GM19463 (cell line): ENCODE measurements around the gene MSH3.
"Not testable (repeated sequence)": the region's sequence is repeated elsewhere in the genome, so short reads cannot be mapped to it uniquely, and the experiment has no call there.

ENCODE experiments used
- ATAC-seq: cut with Tn5 transposase; IDR thresholded peaks from one replicate; pipeline ENCODE4 v1.9.1; 2021; ENCODE audit warnings: mild to moderate bottlenecking, moderate library complexity; ENCODE audit not compliant: unreplicated experiment

Gene MSH3

GRCh38 chr5:80789319-80790016, 135.0 kb downstream of the MSH3 start:
- ATAC-seq = not testable (repeated sequence)

DNA sequence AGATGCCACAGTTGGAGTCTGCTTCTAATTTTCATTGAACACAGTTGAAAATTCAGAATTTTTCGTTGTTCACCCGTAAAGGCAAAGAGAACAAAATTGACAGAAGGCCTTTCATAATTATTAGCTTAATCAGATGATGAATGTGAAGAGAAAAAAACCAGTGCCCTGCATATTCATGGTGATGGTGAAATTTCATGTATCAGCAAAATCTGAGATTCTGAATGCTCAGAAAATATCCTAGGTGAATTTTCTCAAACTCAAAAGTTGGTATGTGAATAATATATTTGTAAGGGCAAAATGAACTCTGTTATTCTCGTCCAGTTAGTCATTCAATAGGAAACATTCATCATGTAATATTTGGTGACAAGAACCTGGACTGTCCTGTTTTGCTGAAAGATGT, 136.2 kb downstream of the MSH3 start:
- no peak for ATAC-seq

DNA sequence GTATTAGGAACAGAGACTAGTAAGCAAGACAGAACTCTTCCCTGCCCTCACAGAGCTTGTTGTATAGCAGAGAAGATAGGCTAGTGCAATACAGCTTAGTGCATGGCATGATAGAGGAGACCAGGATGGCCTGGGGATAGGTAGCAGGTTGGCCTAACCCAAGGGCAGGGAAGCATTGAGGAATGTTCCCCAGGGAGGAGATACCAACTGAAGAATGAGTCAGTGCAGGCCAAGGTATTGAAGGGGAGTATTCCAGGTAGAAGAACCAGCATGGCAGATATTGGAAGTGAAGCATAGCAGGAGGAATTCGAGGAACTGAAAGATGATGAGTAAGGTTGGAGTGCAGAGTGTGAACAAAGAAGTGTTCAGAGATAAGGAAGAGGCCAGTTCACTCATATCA, 138.9 kb downstream of the MSH3 start:
- no peak for ATAC-seq

GRCh38 chr5:80796846-80797245, 142.4 kb downstream of the MSH3 start:
- no peak for ATAC-seq

- no peak for ATAC-seq
Observed at GRCh38 chr5:80797428-80798024, 143.1 kb downstream of the MSH3 start.

- no peak for ATAC-seq
Observed at GRCh38 chr5:80798166-80798565, 143.7 kb downstream of the MSH3 start.

GRCh38 chr5:80798633-80799032, 144.2 kb downstream of the MSH3 start:
- ATAC-seq = no peak

DNA sequence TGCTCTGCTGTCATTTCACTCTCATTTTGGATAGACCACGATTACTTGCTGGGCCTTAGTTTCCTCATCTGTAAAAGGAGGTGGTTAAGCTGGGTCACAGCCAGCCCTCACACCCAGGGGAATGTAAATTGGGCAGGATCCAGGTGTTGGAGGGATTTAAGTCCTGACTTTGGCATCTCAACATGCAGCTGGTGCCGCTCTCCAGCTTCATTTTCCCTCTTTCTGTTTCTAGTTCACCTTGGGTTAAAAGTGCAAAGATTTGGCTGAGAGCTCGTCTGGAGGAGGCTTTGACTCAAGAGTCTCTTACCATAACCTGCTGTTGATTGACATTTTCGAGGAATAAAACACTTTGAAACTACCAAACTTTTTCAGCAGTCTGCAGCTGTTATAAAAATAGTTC, 144.6 kb downstream of the MSH3 start:
- no peak for ATAC-seq

GRCh38 chr5:80799573-80799972, 145.1 kb downstream of the MSH3 start:
- no peak for ATAC-seq

GRCh38 chr5:80804332-80804731, 149.9 kb downstream of the MSH3 start:
- no peak for ATAC-seq

DNA sequence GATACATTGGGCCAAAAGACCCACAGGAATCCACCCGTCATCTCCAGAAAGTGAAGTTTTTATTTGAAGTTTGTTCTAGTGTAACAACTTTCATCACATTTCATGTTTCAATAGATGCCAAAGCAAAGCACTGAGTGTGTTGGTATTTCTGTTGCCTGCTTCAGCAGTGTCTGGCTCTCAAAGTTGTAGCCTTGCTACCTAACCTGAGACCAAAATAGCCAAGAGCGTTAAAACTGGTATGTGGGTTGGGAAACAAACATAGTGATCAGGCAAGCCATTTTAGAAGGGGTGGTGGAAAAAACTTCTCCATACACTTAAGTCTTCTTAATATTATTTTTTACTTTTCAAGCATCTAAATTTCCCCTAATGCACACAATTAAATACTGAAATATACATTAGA, 150.6 kb downstream of the MSH3 start:
- ATAC-seq = no peak

- no peak for ATAC-seq
Observed at GRCh38 chr5:80806929-80807328, 152.5 kb downstream of the MSH3 start.

DNA sequence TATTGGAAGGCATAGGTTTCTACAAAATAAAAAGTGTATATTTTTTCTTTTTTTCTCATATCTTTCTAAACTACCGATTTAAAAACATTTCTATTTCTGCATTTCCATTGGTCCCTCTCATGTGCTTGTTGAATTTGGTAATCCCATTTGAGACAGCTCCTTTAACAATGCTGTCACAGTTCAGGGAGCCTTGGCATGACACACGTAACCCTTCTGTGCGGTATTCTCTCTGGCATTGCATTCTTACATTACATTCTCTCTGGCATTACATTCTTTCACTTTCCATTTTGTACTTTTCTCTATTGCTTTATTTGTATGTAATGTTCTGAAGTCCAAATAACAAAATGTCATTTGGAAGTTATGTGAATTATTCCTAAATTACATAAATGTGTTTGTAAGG, 155.0 kb downstream of the MSH3 start:
- no peak for ATAC-seq

- ATAC-seq = no peak
Observed at GRCh38 chr5:80810425-80810824, 156.0 kb downstream of the MSH3 start.

- ATAC-seq = no peak
Observed at GRCh38 chr5:80816590-80816989, 162.1 kb downstream of the MSH3 start.

GRCh38 chr5:80820685-80821084, 166.2 kb downstream of the MSH3 start:
- no peak for ATAC-seq

DNA sequence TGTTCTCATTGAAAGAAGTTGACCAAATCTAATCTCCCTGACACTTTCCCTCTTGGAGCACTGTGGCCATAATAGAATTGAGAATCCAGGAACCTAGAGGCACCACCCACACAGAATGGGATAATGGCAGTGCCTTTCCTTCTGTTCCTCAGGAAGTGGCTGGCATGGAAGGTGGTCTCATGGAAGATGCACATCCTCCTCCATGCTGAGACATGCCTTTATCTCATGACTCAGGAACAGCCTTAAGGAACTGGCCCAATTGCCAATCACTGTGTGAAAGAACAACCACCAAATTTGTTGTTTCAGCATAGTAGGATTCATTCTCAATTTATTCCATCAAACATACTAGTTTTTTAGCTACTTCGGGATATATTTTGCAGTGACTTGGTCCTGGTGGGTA, 168.2 kb downstream of the MSH3 start:
- no peak for ATAC-seq

GRCh38 chr5:80824159-80824558, 169.7 kb downstream of the MSH3 start:
- ATAC-seq = not testable (repeated sequence)

DNA sequence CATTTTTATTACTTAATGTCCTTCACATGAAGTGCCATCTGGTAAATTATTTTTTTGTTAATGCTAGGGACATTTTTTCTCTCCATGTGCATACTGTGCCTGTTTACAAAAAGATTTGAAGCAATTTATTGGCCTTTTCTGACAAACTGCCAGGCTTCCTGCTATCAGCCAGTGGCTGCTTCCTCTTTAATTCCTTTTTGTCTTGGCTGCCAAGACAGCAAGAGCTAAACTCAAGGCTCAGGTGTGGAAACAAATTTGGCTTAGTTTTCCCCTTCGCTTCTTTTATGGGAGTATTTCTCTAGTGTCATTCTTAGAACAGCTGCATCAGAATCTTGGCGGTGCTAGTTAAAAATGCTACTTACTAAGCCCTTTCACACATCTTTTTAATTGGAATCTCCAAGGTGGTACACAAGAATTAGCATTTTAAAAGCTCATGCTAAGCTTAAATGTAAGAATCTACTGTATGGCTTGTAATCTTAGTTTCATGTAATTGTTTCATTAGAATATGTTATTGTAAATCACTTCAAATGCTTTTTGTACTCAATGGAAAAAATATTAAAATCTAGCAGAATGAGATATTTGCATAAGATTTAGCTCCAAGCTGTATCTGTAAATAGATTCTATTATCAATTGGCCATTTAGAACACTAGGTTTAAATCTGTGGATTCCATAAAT, 171.5 kb downstream of the MSH3 start:
- ATAC-seq = no peak

GRCh38 chr5:80834710-80835109, 180.3 kb downstream of the MSH3 start:
- ATAC-seq = no peak

GRCh38 chr5:80835128-80835527, 180.7 kb downstream of the MSH3 start:
- no peak for ATAC-seq

DNA sequence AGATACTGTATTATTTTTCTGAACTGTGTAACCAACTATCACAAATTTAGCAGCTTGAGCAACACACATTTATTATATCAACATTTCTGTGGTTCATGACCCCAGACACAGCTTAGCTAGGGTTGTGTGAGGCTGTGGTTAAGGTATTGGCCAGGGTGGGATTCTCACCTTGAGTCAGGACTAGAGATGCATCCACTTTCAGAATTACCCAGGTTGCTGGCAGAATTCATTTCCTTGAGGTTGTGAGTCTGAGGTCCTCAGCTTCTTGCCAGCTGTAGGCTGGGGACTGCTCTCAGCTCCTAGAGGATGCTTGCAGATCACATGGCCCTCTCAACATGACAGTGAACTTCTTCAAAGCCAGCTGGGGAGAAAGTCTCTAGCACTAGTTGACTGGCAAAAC, 183.2 kb downstream of the MSH3 start:
- ATAC-seq = peak; percentile 98
